ENCODE results near the gene ABHD6. TPM values are rescaled to one million over a fixed set of nuclear protein-coding genes. Genes with fewer than 3 reads are reported as not detected.
A peak's percentile ranks its signal among the peaks of the same experiment; 100 is the strongest.
"Not testable (repeated sequence)": the region's sequence is repeated elsewhere in the genome, so short reads cannot be mapped to it uniquely, and the experiment has no call there.

ABHD6 gene
- total RNA-seq, 1 donor from 2014 or later: 5.2 TPM

GRCh38 chr3:58335652-58335947 lies 98.0 kb downstream of the ABHD6 start:
- no peaks in the 10 kb centered on the region for H3K9me3 ChIP-seq (ENCODE audit: control insufficient read depth in 3 of 3, low read length in 3 of 3)
- peaks cover 13 to 25% (median 20%) of the 10 kb centered on the region in 3 donors for H3K4me1 ChIP-seq (ENCODE audit: control insufficient read depth in 3 of 3, insufficient read depth in 3 of 3, low read length in 3 of 3)
- no peaks in the 10 kb centered on the region for H3K27me3 ChIP-seq (ENCODE audit: control insufficient read depth in 3 of 3, insufficient read depth in 3 of 3, low read length in 3 of 3)
- peaks cover 0 to 3% (median 0%) of the 10 kb centered on the region in 3 donors for H3K36me3 ChIP-seq (ENCODE audit: control insufficient read depth in 3 of 3, insufficient read depth in 3 of 3, low read length in 3 of 3)
- peak overlapping the region; percentile 6 for H3K27ac ChIP-seq (ENCODE audit: low read depth, low read length)
- H3K4me3 ChIP-seq (ENCODE audit: low read length in 3 of 3): no peak overlapping the region
- peak overlapping the region in 2 of 3 donors; percentile 1 to 40 for H3K9ac ChIP-seq (ENCODE audit: low read depth in 1 of 3, low read length in 3 of 3)

GRCh38 chr3:58336135-58336882 lies 98.7 kb downstream of the ABHD6 start:
- Histone ChIP-seq H3K4me1 (ENCODE audit: control insufficient read depth in 3 of 3, insufficient read depth in 3 of 3, low read length in 3 of 3) (peaks cover 13 to 25% (median 20%) of the 10 kb centered on the region in 3 donors), H3K27me3 (ENCODE audit: control insufficient read depth in 3 of 3, insufficient read depth in 3 of 3, low read length in 3 of 3) (no peaks in the 10 kb centered on the region), H3K9me3 (ENCODE audit: control insufficient read depth in 3 of 3, low read length in 3 of 3) (no peaks in the 10 kb centered on the region), H3K4me3 (ENCODE audit: low read length in 3 of 3) (no peak overlapping the region), H3K27ac (ENCODE audit: low read depth, low read length) (no peak overlapping the region), H3K36me3 (ENCODE audit: control insufficient read depth in 3 of 3, insufficient read depth in 3 of 3, low read length in 3 of 3) (peaks cover 0 to 3% (median 0%) of the 10 kb centered on the region in 3 donors), H3K9ac (ENCODE audit: low read depth in 1 of 3, low read length in 3 of 3) (no peak overlapping the region)

- no peak overlapping the region for H3K27ac ChIP-seq (ENCODE audit: low read depth, low read length)
- H3K4me3 ChIP-seq (ENCODE audit: low read length in 3 of 3): no peak overlapping the region
- H3K36me3 ChIP-seq (ENCODE audit: control insufficient read depth in 3 of 3, insufficient read depth in 3 of 3, low read length in 3 of 3): peaks cover 0 to 3% (median 0%) of the 10 kb centered on the region in 3 donors
- no peak overlapping the region for H3K9ac ChIP-seq (ENCODE audit: low read depth in 1 of 3, low read length in 3 of 3)
- no peaks in the 10 kb centered on the region for H3K9me3 ChIP-seq (ENCODE audit: control insufficient read depth in 3 of 3, low read length in 3 of 3)
- peaks cover 9 to 21% (median 20%) of the 10 kb centered on the region in 3 donors for H3K4me1 ChIP-seq (ENCODE audit: control insufficient read depth in 3 of 3, insufficient read depth in 3 of 3, low read length in 3 of 3)
- H3K27me3 ChIP-seq (ENCODE audit: control insufficient read depth in 3 of 3, insufficient read depth in 3 of 3, low read length in 3 of 3): no peaks in the 10 kb centered on the region
These were observed 99.6 kb downstream of the ABHD6 start for GRCh38 chr3:58337190-58337589.

- H3K4me3 ChIP-seq (ENCODE audit: low read length in 3 of 3); H3K27ac ChIP-seq (ENCODE audit: low read depth, low read length); H3K27me3 ChIP-seq (ENCODE audit: control insufficient read depth in 3 of 3, insufficient read depth in 3 of 3, low read length in 3 of 3); H3K9me3 ChIP-seq (ENCODE audit: control insufficient read depth in 3 of 3, low read length in 3 of 3); H3K36me3 ChIP-seq (ENCODE audit: control insufficient read depth in 3 of 3, insufficient read depth in 3 of 3, low read length in 3 of 3); H3K9ac ChIP-seq (ENCODE audit: low read depth in 1 of 3, low read length in 3 of 3): not testable (repeated sequence)
- peaks cover 5 to 17% (median 9%) of the 10 kb centered on the region in 3 donors for H3K4me1 ChIP-seq (ENCODE audit: control insufficient read depth in 3 of 3, insufficient read depth in 3 of 3, low read length in 3 of 3)
These were observed 101.6 kb downstream of the ABHD6 start for GRCh38 chr3:58339146-58339545.

GRCh38 chr3:58340594-58341244 lies 103.1 kb downstream of the ABHD6 start:
- no peak overlapping the region for H3K4me3 ChIP-seq (ENCODE audit: low read length in 3 of 3)
- no peak overlapping the region for H3K27ac ChIP-seq (ENCODE audit: low read depth, low read length)
- no peaks in the 10 kb centered on the region for H3K9me3 ChIP-seq (ENCODE audit: control insufficient read depth in 3 of 3, low read length in 3 of 3)
- no peaks in the 10 kb centered on the region for H3K27me3 ChIP-seq (ENCODE audit: control insufficient read depth in 3 of 3, insufficient read depth in 3 of 3, low read length in 3 of 3)
- H3K36me3 ChIP-seq (ENCODE audit: control insufficient read depth in 3 of 3, insufficient read depth in 3 of 3, low read length in 3 of 3): peaks cover 0 to 7% (median 2%) of the 10 kb centered on the region in 3 donors
- H3K4me1 ChIP-seq (ENCODE audit: control insufficient read depth in 3 of 3, insufficient read depth in 3 of 3, low read length in 3 of 3): peaks cover 0 to 4% (median 3%) of the 10 kb centered on the region in 3 donors
- no peak overlapping the region for H3K9ac ChIP-seq (ENCODE audit: low read depth in 1 of 3, low read length in 3 of 3)

GRCh38 chr3:58341376-58341775 lies 103.8 kb downstream of the ABHD6 start:
- Histone ChIP-seq H3K4me3 (ENCODE audit: low read length in 3 of 3) (no peak overlapping the region), H3K9me3 (ENCODE audit: control insufficient read depth in 3 of 3, low read length in 3 of 3) (no peaks in the 10 kb centered on the region), H3K36me3 (ENCODE audit: control insufficient read depth in 3 of 3, insufficient read depth in 3 of 3, low read length in 3 of 3) (peaks cover 0 to 7% (median 2%) of the 10 kb centered on the region in 3 donors), H3K27me3 (ENCODE audit: control insufficient read depth in 3 of 3, insufficient read depth in 3 of 3, low read length in 3 of 3) (no peaks in the 10 kb centered on the region), H3K9ac (ENCODE audit: low read depth in 1 of 3, low read length in 3 of 3) (no peak overlapping the region), H3K4me1 (ENCODE audit: control insufficient read depth in 3 of 3, insufficient read depth in 3 of 3, low read length in 3 of 3) (peaks cover 0 to 2% (median 0%) of the 10 kb centered on the region in 3 donors), H3K27ac (ENCODE audit: low read depth, low read length) (no peak overlapping the region)

GRCh38 chr3:58342676-58343075 lies 105.1 kb downstream of the ABHD6 start:
- Histone ChIP-seq H3K9me3 (ENCODE audit: control insufficient read depth in 3 of 3, low read length in 3 of 3) (no peaks in the 10 kb centered on the region), H3K27ac (ENCODE audit: low read depth, low read length) (no peak overlapping the region), H3K9ac (ENCODE audit: low read depth in 1 of 3, low read length in 3 of 3) (no peak overlapping the region)

More at GRCh38 chr3:58342676-58343075, 105.1 kb downstream of the ABHD6 start:
- Histone ChIP-seq H3K27me3 (ENCODE audit: control insufficient read depth in 3 of 3, insufficient read depth in 3 of 3, low read length in 3 of 3) (no peaks in the 10 kb centered on the region), H3K36me3 (ENCODE audit: control insufficient read depth in 3 of 3, insufficient read depth in 3 of 3, low read length in 3 of 3) (peaks cover 0 to 4% (median 2%) of the 10 kb centered on the region in 3 donors), H3K4me3 (ENCODE audit: low read length in 3 of 3) (no peak overlapping the region), H3K4me1 (ENCODE audit: control insufficient read depth in 3 of 3, insufficient read depth in 3 of 3, low read length in 3 of 3) (peaks cover 0 to 2% (median 0%) of the 10 kb centered on the region in 3 donors)

Small RNA genes within 50 kb of the gene (small RNA-seq; reads per million reads assigned to genes)
- not detected for gene AC098479.1

Other genes starting within 250 kb of the ABHD6 start
- gene FLNB, start 229.4 kb upstream of the ABHD6 start, total RNA-seq: 80.9 TPM
- gene DNASE1L3, start 26.8 kb upstream of the ABHD6 start, total RNA-seq: 1.0 TPM
- gene RPP14, start 68.5 kb downstream of the ABHD6 start, total RNA-seq: 20.4 TPM
- gene HTD2, start 68.7 kb downstream of the ABHD6 start, total RNA-seq: 5.7 TPM
- gene PXK, start 95.1 kb downstream of the ABHD6 start, total RNA-seq: 16.2 TPM
- gene PDHB, start 196.0 kb downstream of the ABHD6 start, total RNA-seq: 75.7 TPM